HCT116 (cell line): Measurements from ENCODE around the gene SMYD3. TPM values are rescaled to one million over a fixed set of nuclear protein-coding genes. Genes with fewer than 3 reads are reported as not detected.

ENCODE experiments used
- ATAC-seq: fragments of 200-7000 bp; cut with Tn5 transposase; 2 replicates; pipeline ENCODE4 v1.9.1; 2020; ENCODE audit warnings: mild to moderate bottlenecking, moderate library complexity
- BruUV-seq: library from RNA; stranded (reverse); fragments of 400-500 nt; replicated peaks from 2 replicates; lab custom pipeline; 2021; lab: Mats Ljungman, UMichigan
- CTCF ChIA-PET: fragments of 300-600 bp; sonication (Branson Sonifier 250); formaldehyde crosslinking; loops from one replicate; lab custom pipeline; 2021; ENCODE audit warnings: antibody characterized with exemption; lab: Charles Lee
- POLR2A ChIA-PET: fragments of 300-600, 350-600 bp; sonication (Branson Sonifier 250); formaldehyde crosslinking; loops from one replicate; lab custom pipeline; 2021; ENCODE audit warnings: antibody characterized with exemption; lab: Charles Lee
- RAD21 ChIA-PET, 2 experiments: fragments of 300-600 bp; sonication (Branson Sonifier 250); formaldehyde crosslinking; loops; one replicate each; lab custom pipeline; 2023; ENCODE audit warnings: low total read pairs in 2 of 2; ENCODE audit not compliant: uncharacterized antibody in 2 of 2, unreplicated experiment in 2 of 2, low non-redundant PET in 1 of 2; lab: Charles Lee
- DNase-seq: peaks from one replicate; pipeline ENCODE4 v3.0.0-alpha.2; 2010; ENCODE audit warnings: low read depth, low spot score
- H2AFZ ChIP-seq: fragments of 200-600 bp; shearing (Covaris generic), sonication (generic); 2 replicates; pipeline ENCODE4 v1.6.1; 2017; ENCODE audit warnings: low read depth, mixed run types, mixed read lengths, antibody characterized with exemption, low read length; ENCODE audit not compliant: poor library complexity, severe bottlenecking
- H3K27ac ChIP-seq: 2 replicates; pipeline ENCODE4 v1.5.1; 2012; ENCODE audit warnings: low read depth, low read length
- H3K27me3 ChIP-seq: fragments of 200-600 bp; sonication (generic); 2 replicates; pipeline ENCODE4 v1.6.1; 2016; ENCODE audit warnings: mixed run types, low read length, mixed read lengths; ENCODE audit not compliant: insufficient read depth
- H3K36me3 ChIP-seq, 2 experiments: fragments of 200-500 bp in 1 of 2; fragments of 200-600 bp in 1 of 2; sonication (Bioruptor generic) in 1 of 2; sonication (generic) in 1 of 2; 2 replicates each; pipeline versions ENCODE4 v1.5.1 to v1.6.1; 2014 to 2016; ENCODE audit warnings: low read length in 2 of 2, inconsistent platforms in 1 of 2, mixed read lengths in 1 of 2, mixed run types in 1 of 2; ENCODE audit not compliant: insufficient read depth in 2 of 2, control insufficient read depth in 1 of 2
- H3K4me1 ChIP-seq, 2 experiments: fragments of 200-600 bp in 1 of 2; sonication (generic) in 1 of 2; 2 replicates each; pipeline versions ENCODE4 v1.5.1 to v1.6.1; 2012 to 2017; ENCODE audit warnings: low read length in 2 of 2, inconsistent platforms in 1 of 2, mild to moderate bottlenecking in 1 of 2, mixed read lengths in 1 of 2, mixed run types in 1 of 2, moderate library complexity in 1 of 2; ENCODE audit not compliant: insufficient read depth in 2 of 2, control insufficient read depth in 1 of 2
- H3K4me2 ChIP-seq: fragments of 200-600 bp; sonication (generic); 2 replicates; pipeline ENCODE4 v1.6.1; 2017; ENCODE audit warnings: mixed run types, low read length, mixed read lengths
- H3K4me3 ChIP-seq, 2 experiments: fragments of 200-600 bp in 1 of 2; sonication (generic) in 1 of 2; replicated peaks in 1 of 2; 2 replicates each; pipeline ENCODE4 v1.5.1; 2011 to 2016; ENCODE audit warnings: low read length in 2 of 2, control low read depth in 1 of 2, low read depth in 1 of 2, mild to moderate bottlenecking in 1 of 2, mixed read lengths in 1 of 2, mixed run types in 1 of 2
- H3K79me2 ChIP-seq: fragments of 200-600 bp; sonication (generic); 2 replicates; pipeline ENCODE4 v1.6.1; 2017; ENCODE audit warnings: mild to moderate bottlenecking, mixed run types, low read length, moderate library complexity, mixed read lengths; ENCODE audit not compliant: insufficient read depth
- H3K9ac ChIP-seq: fragments of 200-600 bp; sonication (generic); 2 replicates; pipeline ENCODE4 v1.6.1; 2016; ENCODE audit warnings: low read length, mixed read lengths
- H3K9me2 ChIP-seq: fragments of 200-600 bp; sonication (generic), shearing (Covaris generic); 2 replicates; pipeline ENCODE4 v1.6.1; 2017; ENCODE audit warnings: mixed run types, mild to moderate bottlenecking, moderate library complexity; ENCODE audit not compliant: insufficient read depth
- H3K9me3 ChIP-seq, 2 experiments: fragments of 200-500 bp in 1 of 2; fragments of 200-600 bp in 1 of 2; sonication (Bioruptor generic) in 1 of 2; sonication (generic) in 1 of 2; 2 replicates each; pipeline ENCODE4 v1.6.1; 2014 to 2017; ENCODE audit warnings: low read length in 2 of 2, mixed read lengths in 2 of 2, inconsistent platforms in 1 of 2, low read depth in 1 of 2, mild to moderate bottlenecking in 1 of 2, mixed run types in 1 of 2, moderate library complexity in 1 of 2; ENCODE audit not compliant: control insufficient read depth in 1 of 2, insufficient read depth in 1 of 2
- H4K20me1 ChIP-seq: fragments of 200-600 bp; sonication (generic), shearing (Covaris generic); 2 replicates; pipeline ENCODE4 v1.6.1; 2017; ENCODE audit warnings: mixed run types, mild to moderate bottlenecking, moderate library complexity; ENCODE audit not compliant: insufficient read depth
- CEBPB ChIP-seq: IDR thresholded peaks from 2 replicates; pipeline ENCODE4 v1.6.1; 2012; ENCODE audit warnings: low read depth
- EGR1 ChIP-seq: IDR thresholded peaks from 2 replicates; pipeline ENCODE4 v1.6.1; 2012; ENCODE audit warnings: low read depth
- EZH2phosphoT487 ChIP-seq: fragments of 200-600 bp; IDR thresholded peaks from 2 replicates; pipeline ENCODE4 v1.6.1; 2018; ENCODE audit warnings: antibody characterized with exemption, borderline replicate concordance
- FOSL1 ChIP-seq: IDR thresholded peaks from 2 replicates; pipeline ENCODE4 v1.6.1; 2012; ENCODE audit warnings: low read depth
- POLR2A ChIP-seq: IDR thresholded peaks from 2 replicates; pipeline ENCODE4 v1.7.0; 2011; ENCODE audit warnings: borderline replicate concordance; ENCODE audit not compliant: insufficient read depth, insufficient read length; ENCODE audit errors: extremely low read depth
- RAD21 ChIP-seq: IDR thresholded peaks from 2 replicates; pipeline ENCODE4 v1.6.1; 2012; ENCODE audit warnings: low read depth, mild to moderate bottlenecking
- SP1 ChIP-seq: IDR thresholded peaks from 2 replicates; pipeline ENCODE4 v1.6.1; 2012; ENCODE audit warnings: low read depth
- TCF7L2 ChIP-seq: IDR thresholded peaks from 2 replicates; pipeline ENCODE4 v1.7.0; 2011; ENCODE audit warnings: borderline replicate concordance, inconsistent platforms; ENCODE audit not compliant: insufficient read depth, insufficient read length; ENCODE audit errors: extremely low read depth
- YY1 ChIP-seq: IDR thresholded peaks from 2 replicates; pipeline ENCODE4 v1.6.1; 2011; ENCODE audit warnings: low read length, low read depth, moderate library complexity, mild to moderate bottlenecking; ENCODE audit not compliant: insufficient replicate concordance; ENCODE audit errors: extremely low read depth
- intact Hi-C: fragments of 100-400 bp; cut with micrococcal nuclease; formaldehyde crosslinking; loops from 2 replicates; pipeline ENCODE4 v1.10.0; 2022
- total RNA-seq: library from RNA; stranded (reverse); gene quantifications from one replicate; pipeline ENCODE4 v1.2.1, GENCODE V29; 2021; ENCODE audit not compliant: unreplicated experiment
- TF ChIP-seq, protein P1 (sequence below): IDR thresholded peaks from 2 replicates; pipeline ENCODE4 v1.6.1; 2012
- TF ChIP-seq, protein P2 (sequence below): IDR thresholded peaks from 2 replicates; pipeline ENCODE4 v1.6.1; 2011; ENCODE audit warnings: mild to moderate bottlenecking, low read length, moderate library complexity; ENCODE audit not compliant: insufficient replicate concordance; ENCODE audit errors: extremely low read depth

The SMYD3 gene
- total RNA-seq, 1 experiment from 2014 or later = 33.6 TPM

DNA sequence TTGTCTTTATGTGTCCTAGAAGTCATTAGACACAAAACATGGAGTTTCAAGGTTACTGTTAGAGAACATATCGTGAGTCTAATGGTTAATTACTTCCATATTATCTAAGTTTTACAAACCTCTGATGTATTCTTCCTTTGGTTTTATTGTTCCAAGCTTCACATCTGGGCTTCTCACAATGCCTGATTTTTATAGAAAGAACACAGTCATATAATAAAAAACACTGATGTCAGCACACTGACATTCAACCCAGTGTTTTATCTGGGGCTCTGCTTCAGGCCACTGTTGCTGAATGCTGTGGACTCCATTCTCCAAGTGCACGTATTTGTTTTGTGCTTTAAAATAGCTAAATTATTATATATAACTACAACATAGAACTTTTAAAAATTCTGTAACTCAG is 232.9 kb downstream of the SMYD3 start:
- Histone ChIP-seq H3K4me2 (no peak overlapping the region), H3K4me3 (no peak overlapping the region), H3K4me1 (no peaks in the 10 kb centered on the region), H3K27me3 (no peaks in the 10 kb centered on the region), H3K27ac (no peak overlapping the region), H3K79me2 (no peaks in the 10 kb centered on the region), H3K36me3 (no peaks in the 10 kb centered on the region), H2AFZ (no peak overlapping the region), H3K9me2 (no peaks in the 10 kb centered on the region), H4K20me1 (no peaks in the 10 kb centered on the region), H3K9ac (no peak overlapping the region), H3K9me3 (no peaks in the 10 kb centered on the region)
- RAD21 ChIA-PET = no interaction called here
- CTCF ChIA-PET = no interaction called here
- TF ChIP-seq FOSL1 = no peak
- TF ChIP-seq SP1 = no peak
- TF ChIP-seq CEBPB = no peak
- no peak for TF ChIP-seq YY1
- no peak for TF ChIP-seq TCF7L2
- TF ChIP-seq RAD21 = no peak
- no peak for TF ChIP-seq EGR1
- no peak for TF ChIP-seq POLR2A
- TF ChIP-seq, protein P1, sequence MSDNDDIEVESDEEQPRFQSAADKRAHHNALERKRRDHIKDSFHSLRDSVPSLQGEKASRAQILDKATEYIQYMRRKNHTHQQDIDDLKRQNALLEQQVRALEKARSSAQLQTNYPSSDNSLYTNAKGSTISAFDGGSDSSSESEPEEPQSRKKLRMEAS = no peak
- no peak for TF ChIP-seq EZH2phosphoT487
- TF ChIP-seq, protein P2, sequence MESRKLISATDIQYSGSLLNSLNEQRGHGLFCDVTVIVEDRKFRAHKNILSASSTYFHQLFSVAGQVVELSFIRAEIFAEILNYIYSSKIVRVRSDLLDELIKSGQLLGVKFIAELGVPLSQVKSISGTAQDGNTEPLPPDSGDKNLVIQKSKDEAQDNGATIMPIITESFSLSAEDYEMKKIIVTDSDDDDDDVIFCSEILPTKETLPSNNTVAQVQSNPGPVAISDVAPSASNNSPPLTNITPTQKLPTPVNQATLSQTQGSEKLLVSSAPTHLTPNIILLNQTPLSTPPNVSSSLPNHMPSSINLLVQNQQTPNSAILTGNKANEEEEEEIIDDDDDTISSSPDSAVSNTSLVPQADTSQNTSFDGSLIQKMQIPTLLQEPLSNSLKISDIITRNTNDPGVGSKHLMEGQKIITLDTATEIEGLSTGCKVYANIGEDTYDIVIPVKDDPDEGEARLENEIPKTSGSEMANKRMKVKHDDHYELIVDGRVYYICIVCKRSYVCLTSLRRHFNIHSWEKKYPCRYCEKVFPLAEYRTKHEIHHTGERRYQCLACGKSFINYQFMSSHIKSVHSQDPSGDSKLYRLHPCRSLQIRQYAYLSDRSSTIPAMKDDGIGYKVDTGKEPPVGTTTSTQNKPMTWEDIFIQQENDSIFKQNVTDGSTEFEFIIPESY = no peak
- ATAC-seq = no peak
- DNase-seq = no peak
- no TSS peak for BruUV-seq
- intact Hi-C loops = no loop called here
- POLR2A ChIA-PET = no interaction called here
